Measurements from ENCODE around the gene THAP3. TPM values are rescaled to one million over a fixed set of nuclear protein-coding genes. Genes with fewer than 3 reads are reported as not detected.

The THAP3 gene
- total RNA-seq, 1 donor from 2014 or later: 25.0 TPM

GRCh38 chr1:6585081-6585722 is 39.5 kb upstream of the THAP3 start:
- Mint-ChIP-seq H3K36me3 (peaks cover 4% of the 10 kb centered on the region), H3K27ac (peak overlapping the region; percentile 27), H3K27me3 (ENCODE audit: insufficient read depth, low read depth) (peaks cover 2% of the 10 kb centered on the region), H3K9me3 (no peaks in the 10 kb centered on the region), H3K4me1 (peaks cover 14% of the 10 kb centered on the region), H3K4me3 (peak overlapping the region; percentile 44)
- no peak overlapping the region for H2AFZ ChIP-seq (replicated peaks)
- H3F3A ChIP-seq (ENCODE audit: low read depth): peaks cover 5% of the 10 kb centered on the region
- H3K4me2 ChIP-seq: no peak overlapping the region
- H3K4me3 ChIP-seq: no peak overlapping the region
- no peaks in the 10 kb centered on the region for H3K9me3 ChIP-seq (ENCODE audit: low read depth)
- H4K20me1 ChIP-seq (ENCODE audit: low read depth): peaks cover 14% of the 10 kb centered on the region
- H3K9ac ChIP-seq: no peak overlapping the region
- no peaks in the 10 kb centered on the region for H3K36me3 ChIP-seq
- no peaks in the 10 kb centered on the region for H3K27me3 ChIP-seq
- peaks cover 8% of the 10 kb centered on the region for H3K4me1 ChIP-seq
- no peak overlapping the region for H3K27ac ChIP-seq
- no peak for TF ChIP-seq CTCF (IDR thresholded peaks at IDR 0.05)
- TF ChIP-seq EZH2phosphoT487 (IDR thresholded peaks at IDR 0.05): no peak
- no peak for TF ChIP-seq EZH2 (IDR thresholded peaks at IDR 0.05)
- DNase-seq (ENCODE audit: low spot score): no peak
- H3K79me2 ChIP-seq (ENCODE audit: low read depth): peaks cover 23% of the 10 kb centered on the region

GRCh38 chr1:6585841-6586240 is 38.8 kb upstream of the THAP3 start:
- peaks cover 9% of the 10 kb centered on the region for H3K4me1 Mint-ChIP-seq
- peaks cover 4% of the 10 kb centered on the region for H3K27me3 Mint-ChIP-seq (ENCODE audit: insufficient read depth, low read depth)
- Histone ChIP-seq H3K4me2 (no peak overlapping the region), H3K4me3 (no peak overlapping the region), H2AFZ (replicated peaks) (no peak overlapping the region), H3F3A (ENCODE audit: low read depth) (peaks cover 2% of the 10 kb centered on the region), H3K4me1 (peaks cover 3% of the 10 kb centered on the region), H3K9ac (no peak overlapping the region), H3K9me3 (ENCODE audit: low read depth) (no peaks in the 10 kb centered on the region), H4K20me1 (ENCODE audit: low read depth) (peaks cover 8% of the 10 kb centered on the region), H3K27me3 (no peaks in the 10 kb centered on the region), H3K79me2 (ENCODE audit: low read depth) (peaks cover 16% of the 10 kb centered on the region), H3K36me3 (no peaks in the 10 kb centered on the region), H3K27ac (no peak overlapping the region)
- H3K36me3 Mint-ChIP-seq: peaks cover 4% of the 10 kb centered on the region
- DNase-seq (ENCODE audit: low spot score): no peak
- TF ChIP-seq EZH2phosphoT487 (IDR thresholded peaks at IDR 0.05): no peak
- no peak for TF ChIP-seq CTCF (IDR thresholded peaks at IDR 0.05)
- TF ChIP-seq EZH2 (IDR thresholded peaks at IDR 0.05): no peak
- H3K27ac Mint-ChIP-seq: no peak overlapping the region
- H3K9me3 Mint-ChIP-seq: no peaks in the 10 kb centered on the region
- H3K4me3 Mint-ChIP-seq: no peak overlapping the region

GRCh38 chr1:6586404-6586816 is 38.3 kb upstream of the THAP3 start:
- no peaks in the 10 kb centered on the region for H3K9me3 ChIP-seq (ENCODE audit: low read depth)
- H3K79me2 ChIP-seq (ENCODE audit: low read depth): peaks cover 11% of the 10 kb centered on the region
- no peaks in the 10 kb centered on the region for H3K9me3 Mint-ChIP-seq
- TF ChIP-seq CTCF (IDR thresholded peaks at IDR 0.05): no peak
- no peak for TF ChIP-seq EZH2phosphoT487 (IDR thresholded peaks at IDR 0.05)
- no peak for TF ChIP-seq EZH2 (IDR thresholded peaks at IDR 0.05)
- no peak overlapping the region for H3K27ac ChIP-seq
- H3K27me3 ChIP-seq: no peaks in the 10 kb centered on the region
- H3K4me2 ChIP-seq: no peak overlapping the region
- peaks cover 4% of the 10 kb centered on the region for H4K20me1 ChIP-seq (ENCODE audit: low read depth)
- peaks cover 5% of the 10 kb centered on the region for H3K4me1 Mint-ChIP-seq
- H3K9ac ChIP-seq: no peak overlapping the region
- no peaks in the 10 kb centered on the region for H3K4me1 ChIP-seq
- H3F3A ChIP-seq (ENCODE audit: low read depth): peaks cover 2% of the 10 kb centered on the region
- H3K4me3 Mint-ChIP-seq: no peak overlapping the region
- no peak for DNase-seq (ENCODE audit: low spot score)
- no peak overlapping the region for H2AFZ ChIP-seq (replicated peaks)
- no peak overlapping the region for H3K4me3 ChIP-seq
- H3K27me3 Mint-ChIP-seq (ENCODE audit: insufficient read depth, low read depth): peaks cover 4% of the 10 kb centered on the region
- no peaks in the 10 kb centered on the region for H3K36me3 ChIP-seq
- H3K36me3 Mint-ChIP-seq: peaks cover 4% of the 10 kb centered on the region
- H3K27ac Mint-ChIP-seq: no peak overlapping the region
